ENCODE results near the gene COL12A1. TPM values are rescaled to one million over a fixed set of nuclear protein-coding genes. Genes with fewer than 3 reads are reported as not detected.

Gene COL12A1
- total RNA-seq, 2 donors from 2014 or later = 0.13 to 0.64 TPM

GRCh38 chr6:75158176-75158575 lies 47.7 kb downstream of the COL12A1 start:
- Mint-ChIP-seq H3K9me3 (no peaks in the 10 kb centered on the region), H3K4me1 (no peaks in the 10 kb centered on the region), H3K36me3 (ENCODE audit: low read depth) (no peaks in the 10 kb centered on the region), H3K27me3 (ENCODE audit: insufficient read depth) (no peaks in the 10 kb centered on the region), H3K27ac (no peak overlapping the region), H3K4me3 (no peak overlapping the region)
- no peak overlapping the region for H3K9ac ChIP-seq (ENCODE audit: extremely low read depth, low read length, poor library complexity, severe bottlenecking)
- H3K9me3 ChIP-seq (ENCODE audit: control insufficient read depth, low read length) = no peaks in the 10 kb centered on the region
- H3K36me3 ChIP-seq (ENCODE audit: control insufficient read depth, insufficient read depth, low read length) = no peaks in the 10 kb centered on the region
- TF ChIP-seq CTCF (conservative IDR thresholded peaks at IDR 0.05) = no peak
- no peaks in the 10 kb centered on the region for H3K4me1 ChIP-seq (ENCODE audit: control insufficient read depth, insufficient read depth, low read length)
- DNase-seq = no peak
- no peak overlapping the region for H3K27ac ChIP-seq (ENCODE audit: low read depth, low read length)
- H3K27me3 ChIP-seq (ENCODE audit: control insufficient read depth, insufficient read depth, low read length, poor library complexity, severe bottlenecking) = no peaks in the 10 kb centered on the region
- H3K4me3 ChIP-seq (ENCODE audit: low read length) = no peak overlapping the region

GRCh38 chr6:75157336-75157735 lies 48.5 kb downstream of the COL12A1 start:
- H3K27ac ChIP-seq (ENCODE audit: low read depth, low read length) = no peak overlapping the region
- no peak overlapping the region for H3K4me3 ChIP-seq (ENCODE audit: low read length)
- Mint-ChIP-seq H3K4me3 (no peak overlapping the region), H3K9me3 (no peaks in the 10 kb centered on the region), H3K27ac (no peak overlapping the region), H3K4me1 (no peaks in the 10 kb centered on the region), H3K36me3 (ENCODE audit: low read depth) (no peaks in the 10 kb centered on the region), H3K27me3 (ENCODE audit: insufficient read depth) (no peaks in the 10 kb centered on the region)
- H3K27me3 ChIP-seq (ENCODE audit: control insufficient read depth, insufficient read depth, low read length, poor library complexity, severe bottlenecking) = no peaks in the 10 kb centered on the region
- no peaks in the 10 kb centered on the region for H3K36me3 ChIP-seq (ENCODE audit: control insufficient read depth, insufficient read depth, low read length)
- 98% methylated on average over 2 of the region's 2 CpGs; no CpG with 5 or more reads in 1 of the 2 experiments for WGBS, 2 experiments (ENCODE audit: insufficient coverage in 1 of 2, insufficient read length in 1 of 2)
- no peaks in the 10 kb centered on the region for H3K4me1 ChIP-seq (ENCODE audit: control insufficient read depth, insufficient read depth, low read length)
- H3K9ac ChIP-seq (ENCODE audit: extremely low read depth, low read length, poor library complexity, severe bottlenecking) = no peak overlapping the region
- no peak for DNase-seq
- TF ChIP-seq CTCF (conservative IDR thresholded peaks at IDR 0.05) = no peak
- H3K9me3 ChIP-seq (ENCODE audit: control insufficient read depth, low read length) = no peaks in the 10 kb centered on the region

GRCh38 chr6:75156186-75156878 lies 49.5 kb downstream of the COL12A1 start:
- Histone ChIP-seq H3K27me3 (ENCODE audit: control insufficient read depth, insufficient read depth, low read length, poor library complexity, severe bottlenecking) (no peaks in the 10 kb centered on the region), H3K9ac (ENCODE audit: extremely low read depth, low read length, poor library complexity, severe bottlenecking) (no peak overlapping the region), H3K36me3 (ENCODE audit: control insufficient read depth, insufficient read depth, low read length) (no peaks in the 10 kb centered on the region), H3K4me1 (ENCODE audit: control insufficient read depth, insufficient read depth, low read length) (no peaks in the 10 kb centered on the region), H3K27ac (ENCODE audit: low read depth, low read length) (no peak overlapping the region), H3K9me3 (ENCODE audit: control insufficient read depth, low read length) (no peaks in the 10 kb centered on the region), H3K4me3 (ENCODE audit: low read length) (no peak overlapping the region)
- Mint-ChIP-seq H3K4me3 (no peak overlapping the region), H3K9me3 (no peaks in the 10 kb centered on the region), H3K27ac (no peak overlapping the region), H3K36me3 (ENCODE audit: low read depth) (no peaks in the 10 kb centered on the region), H3K4me1 (no peaks in the 10 kb centered on the region), H3K27me3 (ENCODE audit: insufficient read depth) (no peaks in the 10 kb centered on the region)
- WGBS, 2 experiments (ENCODE audit: insufficient coverage in 1 of 2, insufficient read length in 1 of 2) = 75 to 86% methylated on average over 3 to 7 of the region's 8 CpGs
- TF ChIP-seq CTCF (conservative IDR thresholded peaks at IDR 0.05) = no peak
- no peak for DNase-seq
